Upper lobe of left lung (tissue), 6 donors: ENCODE results near the gene GRIA1. TPM values are rescaled to one million over a fixed set of nuclear protein-coding genes. Genes with fewer than 3 reads are reported as not detected.

Experiments used
- ATAC-seq, 2 donors: fragments of 200-7000 bp; cut with Tn5 transposase; one replicate each; pipeline ENCODE4 v1.9.1; 2022; ENCODE audit warnings: mild to moderate bottlenecking in 2 of 2, moderate library complexity in 2 of 2; ENCODE audit not compliant: low FRiP score in 2 of 2
- DNase-seq, 2 donors: peaks; one replicate each; pipeline ENCODE4 v3.0.0-alpha.2; 2019 to 2020
- H3K27ac ChIP-seq, 4 donors: fragments of 200-600 bp; sonication (generic); one replicate each; pipeline ENCODE4 v1.5.1; 2016 to 2019
- H3K27me3 ChIP-seq, 4 donors: fragments of 200-600 bp; sonication (generic); one replicate each; pipeline ENCODE4 v1.5.1; 2017 to 2019
- H3K36me3 ChIP-seq, 4 donors: fragments of 200-600 bp; sonication (generic); one replicate each; pipeline ENCODE4 v1.5.1; 2016 to 2019
- H3K4me1 ChIP-seq, 4 donors: fragments of 200-600 bp; sonication (generic); one replicate each; pipeline ENCODE4 v1.5.1; 2018 to 2019
- H3K4me3 ChIP-seq, 4 donors: fragments of 200-600 bp; sonication (generic); one replicate each; pipeline ENCODE4 v1.5.1; 2017 to 2019; ENCODE audit warnings: mild to moderate bottlenecking in 2 of 4, moderate library complexity in 1 of 4
- H3K9me3 ChIP-seq, 4 donors: fragments of 200-600 bp; sonication (generic); one replicate each; pipeline ENCODE4 v1.5.1; 2018 to 2019
- EP300 ChIP-seq, 4 donors: sonication (generic); formaldehyde crosslinking; IDR thresholded peaks; one replicate each; pipeline ENCODE4 v1.5.1; 2017; ENCODE audit warnings: antibody characterized with exemption in 4 of 4, control low read depth in 2 of 4
- POLR2A ChIP-seq, 4 donors: fragments of 450-650 bp; IDR thresholded peaks; one replicate each; pipeline ENCODE4 v1.5.1; 2016 to 2017; ENCODE audit warnings: antibody characterized with exemption in 4 of 4, mild to moderate bottlenecking in 2 of 4
- POLR2AphosphoS5 ChIP-seq, 2 donors: sonication (generic); formaldehyde crosslinking; IDR thresholded peaks; one replicate each; pipeline ENCODE4 v1.5.1; 2017; ENCODE audit warnings: antibody characterized with exemption in 2 of 2
- WGBS, 2 donors: methylation state at CpG; one replicate each; pipeline ENCODE4 v1.1.5; 2017 to 2018; 5-methylcytosine and 5-hydroxymethylcytosine counted together
- total RNA-seq, 6 donors: library from RNA; depleted of rRNA in 4 of 6; stranded (reverse); fragments of >200 nt in 4 of 6; gene quantifications; one replicate each; pipeline versions ENCODE4 v1.1.0 to v1.2.1, GENCODE V29; 2016 to 2021
- TF ChIP-seq, protein P1 (sequence below), 6 experiments: fragments of 450-650 bp in 4 of 6; fragments of 200-600 bp in 2 of 6; sonication (generic) in 2 of 6; IDR thresholded peaks; one replicate each; pipeline ENCODE4 v1.5.1; 2016 to 2019; ENCODE audit warnings: antibody characterized with exemption in 6 of 6
- donor health status: DM: no; HTN: no; CAD: no; lungs with moderate emphysema.
- donor health status: DM: no; HTN: yes; CAD: no; lungs with severe emphysema.

Gene GRIA1
- total RNA-seq, 6 donors from 2014 or later: 4.3 to 17.8 (median 9.3) TPM

DNA sequence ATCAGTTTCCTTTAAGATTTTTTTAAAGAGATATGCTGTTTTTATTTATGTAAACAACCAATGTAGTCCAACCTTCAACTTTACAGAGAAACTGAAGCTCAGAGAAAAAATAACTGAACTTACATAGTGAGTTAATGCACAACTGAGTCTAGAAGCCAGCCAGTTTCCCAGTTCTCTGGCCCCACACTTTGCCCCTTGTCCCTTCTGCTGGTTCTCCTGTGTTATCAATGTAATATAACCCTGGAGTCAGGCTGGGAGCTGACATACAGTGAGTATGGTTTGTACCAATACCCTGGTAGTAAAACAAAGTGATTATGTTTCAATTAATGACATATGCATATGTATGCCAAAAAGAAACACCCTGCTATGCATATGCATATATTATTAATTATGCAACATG, 32.2 kb upstream of the GRIA1 start:
- Histone ChIP-seq H3K4me3 (no peak overlapping the region), H3K36me3 (no peaks in the 10 kb centered on the region), H3K27ac (no peak overlapping the region), H3K27me3 (no peaks in the 10 kb centered on the region), H3K9me3 (no peaks in the 10 kb centered on the region), H3K4me1 (no peaks in the 10 kb centered on the region)
- DNase-seq: no peak
- ATAC-seq: no peak
- TF ChIP-seq EP300 (IDR thresholded peaks at IDR 0.05) (no peak), POLR2A (IDR thresholded peaks at IDR 0.05) (no peak), POLR2AphosphoS5 (IDR thresholded peaks at IDR 0.05) (no peak)
- TF ChIP-seq, protein P1, sequence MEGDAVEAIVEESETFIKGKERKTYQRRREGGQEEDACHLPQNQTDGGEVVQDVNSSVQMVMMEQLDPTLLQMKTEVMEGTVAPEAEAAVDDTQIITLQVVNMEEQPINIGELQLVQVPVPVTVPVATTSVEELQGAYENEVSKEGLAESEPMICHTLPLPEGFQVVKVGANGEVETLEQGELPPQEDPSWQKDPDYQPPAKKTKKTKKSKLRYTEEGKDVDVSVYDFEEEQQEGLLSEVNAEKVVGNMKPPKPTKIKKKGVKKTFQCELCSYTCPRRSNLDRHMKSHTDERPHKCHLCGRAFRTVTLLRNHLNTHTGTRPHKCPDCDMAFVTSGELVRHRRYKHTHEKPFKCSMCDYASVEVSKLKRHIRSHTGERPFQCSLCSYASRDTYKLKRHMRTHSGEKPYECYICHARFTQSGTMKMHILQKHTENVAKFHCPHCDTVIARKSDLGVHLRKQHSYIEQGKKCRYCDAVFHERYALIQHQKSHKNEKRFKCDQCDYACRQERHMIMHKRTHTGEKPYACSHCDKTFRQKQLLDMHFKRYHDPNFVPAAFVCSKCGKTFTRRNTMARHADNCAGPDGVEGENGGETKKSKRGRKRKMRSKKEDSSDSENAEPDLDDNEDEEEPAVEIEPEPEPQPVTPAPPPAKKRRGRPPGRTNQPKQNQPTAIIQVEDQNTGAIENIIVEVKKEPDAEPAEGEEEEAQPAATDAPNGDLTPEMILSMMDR (IDR thresholded peaks at IDR 0.05): no peak

DNA sequence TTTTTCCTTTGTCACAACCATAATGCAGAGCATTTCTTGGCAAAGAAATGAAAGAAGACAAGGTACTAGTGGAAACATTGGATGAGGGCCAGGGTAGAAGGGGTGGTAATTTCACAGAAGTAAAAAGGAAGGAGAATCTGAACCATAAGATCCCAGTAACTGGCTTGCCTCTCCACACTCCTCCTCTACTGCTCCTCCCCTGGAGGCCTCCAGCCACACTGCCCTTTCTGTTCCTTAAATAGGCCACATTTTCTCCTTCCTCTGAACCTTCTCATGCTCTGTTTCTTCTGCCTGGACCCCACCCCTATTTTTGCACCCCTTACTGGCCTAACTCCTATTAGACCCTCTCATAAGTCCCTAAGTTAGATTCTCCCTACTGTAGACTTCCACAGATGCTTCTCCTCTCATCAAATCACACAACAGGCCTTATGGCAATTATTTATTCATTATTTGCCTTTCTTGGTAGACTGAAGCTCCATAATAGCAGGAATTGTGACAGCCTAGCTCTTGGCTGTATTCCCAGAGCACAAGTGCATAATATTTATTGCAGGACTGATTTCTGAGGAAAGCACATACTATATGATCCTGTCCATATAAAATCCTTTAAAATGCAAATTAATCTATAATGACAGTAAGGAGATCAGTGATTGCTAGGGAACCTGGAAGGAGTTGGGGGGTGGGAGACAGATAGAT, 31.3 kb upstream of the GRIA1 start:
- Histone ChIP-seq H3K27me3 (no peaks in the 10 kb centered on the region), H3K36me3 (no peaks in the 10 kb centered on the region), H3K9me3 (no peaks in the 10 kb centered on the region), H3K4me3 (no peak overlapping the region), H3K27ac (no peak overlapping the region), H3K4me1 (no peaks in the 10 kb centered on the region)
- ATAC-seq (no peak), DNase-seq (no peak)
- TF ChIP-seq POLR2AphosphoS5 (IDR thresholded peaks at IDR 0.05) (no peak), POLR2A (IDR thresholded peaks at IDR 0.05) (no peak), EP300 (IDR thresholded peaks at IDR 0.05) (no peak)
- TF ChIP-seq, protein P1 (IDR thresholded peaks at IDR 0.05): no peak

DNA sequence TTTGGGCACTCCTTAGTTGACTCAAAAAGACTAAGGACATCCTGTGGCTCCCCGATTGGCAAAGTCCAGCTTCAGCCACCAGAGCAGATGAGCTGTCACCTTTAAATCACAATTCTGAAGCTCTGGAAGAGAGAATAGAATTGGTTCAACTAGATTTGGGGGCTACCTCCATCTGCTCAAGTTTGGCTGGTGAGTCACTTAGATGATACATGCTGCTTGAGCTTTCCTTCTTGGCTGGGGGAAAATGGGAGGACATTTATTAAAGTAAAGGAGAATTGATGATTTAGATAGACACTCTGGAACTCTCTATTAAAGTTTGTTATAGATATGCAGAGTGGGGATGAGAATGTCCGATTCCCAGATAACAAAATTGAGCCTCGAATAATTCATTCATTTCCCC, 30.0 kb upstream of the GRIA1 start:
- no peak for ATAC-seq
- no peaks in the 10 kb centered on the region for H3K27me3 ChIP-seq
- no peak for TF ChIP-seq POLR2A (IDR thresholded peaks at IDR 0.05)
- 84 to 90% methylated on average over 3 of the region's 3 CpGs for WGBS, 2 donors
- H3K4me3 ChIP-seq: no peak overlapping the region
- H3K4me1 ChIP-seq: no peaks in the 10 kb centered on the region
- H3K9me3 ChIP-seq: no peaks in the 10 kb centered on the region
- no peak overlapping the region for H3K27ac ChIP-seq
- no peak for DNase-seq
- H3K36me3 ChIP-seq: no peaks in the 10 kb centered on the region

DNA sequence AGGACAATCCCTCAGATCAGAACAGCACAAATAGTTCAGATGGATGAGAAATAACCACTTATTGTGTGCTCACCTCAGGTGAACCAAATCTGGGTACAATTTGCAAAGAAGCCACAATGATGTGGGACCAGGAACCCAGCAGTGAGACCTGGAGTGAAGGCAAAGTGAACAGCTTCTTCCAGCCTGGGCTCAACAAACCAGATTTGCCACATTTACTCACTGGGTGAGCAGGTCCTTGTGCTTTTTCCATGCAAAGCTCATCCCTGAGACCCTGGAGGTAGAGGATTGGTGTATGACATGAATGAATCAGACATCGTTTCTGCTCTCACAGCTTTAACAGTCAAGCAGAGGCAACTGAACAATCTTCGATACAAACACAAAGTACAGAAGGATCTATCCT, 29.1 kb upstream of the GRIA1 start:
- DNase-seq: no peak
- TF ChIP-seq POLR2AphosphoS5 (IDR thresholded peaks at IDR 0.05) (no peak), POLR2A (IDR thresholded peaks at IDR 0.05) (no peak), EP300 (IDR thresholded peaks at IDR 0.05) (no peak)
- TF ChIP-seq, protein P1 (IDR thresholded peaks at IDR 0.05): no peak
- Histone ChIP-seq H3K9me3 (no peaks in the 10 kb centered on the region), H3K4me3 (no peak overlapping the region), H3K27me3 (no peaks in the 10 kb centered on the region), H3K36me3 (no peaks in the 10 kb centered on the region), H3K4me1 (no peaks in the 10 kb centered on the region), H3K27ac (no peak overlapping the region)
- ATAC-seq: no peak
- 76 to 94% methylated on average over 2 of the region's 2 CpGs for WGBS, 2 donors

DNA sequence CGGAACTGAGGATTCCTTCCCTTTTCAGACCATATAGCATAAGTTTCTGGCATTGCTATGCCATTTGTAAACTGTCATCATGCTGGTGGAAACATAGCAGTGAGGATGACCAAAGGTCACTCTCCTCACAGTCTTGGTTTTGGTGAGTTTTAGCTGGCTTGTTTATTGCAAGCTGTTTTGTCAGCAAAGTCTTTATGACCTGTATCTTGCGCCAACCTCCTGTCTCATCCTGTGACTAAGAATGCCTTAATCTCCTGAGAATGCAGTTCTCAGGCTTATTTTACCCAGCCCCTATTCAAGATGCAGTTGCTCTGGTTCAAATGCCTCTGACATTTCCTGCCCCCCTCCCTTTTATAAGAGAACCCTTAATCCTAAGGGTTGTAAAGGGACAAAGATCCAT, 26.7 kb upstream of the GRIA1 start:
- no peaks in the 10 kb centered on the region for H3K4me1 ChIP-seq
- H3K27ac ChIP-seq: no peak overlapping the region
- ATAC-seq (no peak), DNase-seq (no peak)
- TF ChIP-seq POLR2AphosphoS5 (IDR thresholded peaks at IDR 0.05) (no peak), POLR2A (IDR thresholded peaks at IDR 0.05) (no peak), EP300 (IDR thresholded peaks at IDR 0.05) (no peak)
- TF ChIP-seq, protein P1 (IDR thresholded peaks at IDR 0.05): no peak
- no peaks in the 10 kb centered on the region for H3K27me3 ChIP-seq
- WGBS, 2 donors: 73 to 76% methylated on average over 2 of the region's 2 CpGs
- no peak overlapping the region for H3K4me3 ChIP-seq
- H3K9me3 ChIP-seq: no peaks in the 10 kb centered on the region
- H3K36me3 ChIP-seq: no peaks in the 10 kb centered on the region
